Stimulated activated naive CD4-positive, alpha-beta T cell treated with Interleukin-2 at 50 U/mL for 16 hours (primary cell): ENCODE data around the gene LPGAT1.

ENCODE experiments used
- DNase-seq: peaks from one replicate; lab custom pipeline; 2025; lab: John Stamatoyannopoulos, UW

LPGAT1 gene

DNA sequence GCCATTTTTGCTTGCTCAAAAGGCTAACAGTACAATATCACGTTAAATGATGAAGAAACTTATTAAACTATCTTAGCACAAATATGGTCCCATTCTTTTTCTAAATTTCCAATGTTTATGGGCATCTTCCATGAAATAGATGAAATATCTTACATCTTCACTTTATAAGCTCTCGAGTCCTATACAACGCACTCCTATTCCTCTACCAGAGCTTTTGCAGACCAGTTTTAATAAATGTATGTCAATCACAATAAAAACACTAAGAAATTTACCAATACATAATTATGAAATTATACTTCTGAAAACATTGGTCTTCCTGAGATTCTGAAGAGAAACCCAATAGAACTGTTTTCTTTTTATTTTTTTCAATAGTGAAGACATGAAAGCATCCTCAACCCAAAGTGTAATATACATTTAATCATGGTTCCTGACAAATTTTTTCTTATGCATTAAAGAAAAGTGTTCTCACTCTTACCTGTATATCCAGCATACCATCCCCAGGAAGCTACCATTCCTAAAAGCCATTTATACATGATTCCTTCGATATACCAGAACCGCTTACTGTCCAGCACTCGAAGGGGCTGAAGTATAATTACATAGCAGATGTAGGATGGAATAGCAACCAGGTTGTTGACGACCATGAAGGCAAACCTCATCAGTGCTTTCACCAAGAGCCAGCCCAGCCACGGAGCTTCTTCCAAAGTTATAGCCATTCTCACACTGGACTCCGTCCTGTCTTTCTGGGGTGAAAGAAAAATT is 1.8 kb downstream of the LPGAT1 start:
- no peak for DNase-seq

DNA sequence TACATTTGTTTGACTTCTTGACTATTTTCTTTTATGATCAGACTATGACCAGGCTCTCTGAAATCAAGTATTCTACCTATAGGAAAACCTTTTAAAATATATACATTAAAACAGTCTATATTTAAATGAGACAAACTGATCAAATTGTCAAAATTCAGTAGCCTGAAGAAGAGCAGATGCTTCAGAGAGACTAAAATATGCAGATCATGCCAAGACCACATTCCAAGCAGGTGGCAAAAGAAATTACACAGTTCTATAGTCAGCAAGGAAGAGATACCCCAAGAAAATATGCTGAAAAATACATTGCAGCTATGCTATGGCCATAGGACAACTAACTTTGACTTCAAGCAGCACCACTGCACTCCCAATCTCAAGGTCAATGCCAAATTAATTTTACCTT is 3.5 kb downstream of the LPGAT1 start:
- no peak for DNase-seq

DNA sequence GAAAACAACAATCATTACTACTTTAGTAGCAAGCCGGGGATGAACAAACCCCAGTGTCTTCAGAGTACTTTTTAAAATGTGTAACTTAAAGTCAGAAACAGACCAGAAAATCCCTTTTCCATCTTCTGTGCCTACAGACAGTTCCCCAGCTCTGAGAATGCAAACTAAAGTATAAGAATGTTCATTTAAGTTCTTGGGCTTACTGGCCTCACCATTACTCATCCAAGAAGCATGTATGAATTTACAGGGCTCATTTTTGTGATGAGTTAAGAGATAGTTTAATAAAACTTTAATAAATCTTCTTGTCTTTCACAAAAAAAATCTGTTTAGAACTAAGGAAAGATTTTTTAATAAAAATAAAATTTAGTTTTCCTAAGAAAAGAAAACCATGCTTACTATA is 4.6 kb downstream of the LPGAT1 start:
- DNase-seq, result no peak

DNA sequence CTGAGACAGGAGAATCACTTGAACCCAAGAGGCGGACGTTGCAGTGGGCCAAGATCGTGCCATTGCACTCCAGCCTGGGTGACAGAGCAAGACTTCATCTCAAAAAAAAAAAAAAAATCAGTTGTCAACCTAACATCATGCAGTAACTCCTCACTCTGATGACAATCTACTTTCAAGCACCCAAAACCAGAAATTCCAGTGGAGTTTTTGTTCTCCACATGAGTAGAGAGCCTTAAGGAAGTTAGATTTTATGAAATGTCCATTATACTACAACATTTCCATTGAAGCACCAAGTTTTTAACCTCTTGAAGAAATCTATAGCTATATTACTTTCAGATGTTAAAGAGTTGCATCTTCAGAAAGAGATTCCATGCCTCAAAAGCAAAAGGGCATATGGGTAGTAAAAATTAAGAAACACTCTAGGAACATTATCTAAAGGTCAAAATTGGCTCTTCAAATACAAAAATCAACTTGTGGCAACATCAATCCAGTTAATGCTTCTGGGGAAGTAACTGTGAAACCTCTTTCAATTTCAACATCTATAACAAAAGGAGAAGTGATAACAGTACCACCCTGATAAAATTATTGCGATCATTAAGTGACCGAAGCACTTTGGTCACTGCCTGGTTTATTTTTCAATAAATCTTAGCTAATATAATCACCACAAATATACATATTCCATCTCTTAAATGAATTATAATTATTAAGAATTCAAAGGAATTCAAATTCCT is 7.7 kb downstream of the LPGAT1 start:
- DNase-seq, result no peak

DNA sequence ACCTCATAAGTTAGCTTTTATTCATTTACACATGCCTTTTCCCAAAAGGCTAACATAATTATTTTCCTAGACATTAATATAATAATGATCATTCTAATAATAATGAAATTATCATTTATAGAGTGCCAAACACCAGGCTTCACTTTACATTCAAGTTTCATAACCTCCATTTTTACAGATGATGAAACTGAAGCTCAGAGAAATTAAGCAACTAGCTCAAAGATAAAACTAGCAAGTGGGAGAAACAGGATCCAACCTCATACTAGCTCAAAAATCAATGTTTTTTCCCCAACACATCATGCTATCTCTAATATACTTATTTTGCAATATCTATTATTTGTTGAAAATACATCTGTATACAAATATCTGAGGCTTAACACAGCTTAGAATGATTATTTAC is 14.0 kb downstream of the LPGAT1 start:
- no peak for DNase-seq

DNA sequence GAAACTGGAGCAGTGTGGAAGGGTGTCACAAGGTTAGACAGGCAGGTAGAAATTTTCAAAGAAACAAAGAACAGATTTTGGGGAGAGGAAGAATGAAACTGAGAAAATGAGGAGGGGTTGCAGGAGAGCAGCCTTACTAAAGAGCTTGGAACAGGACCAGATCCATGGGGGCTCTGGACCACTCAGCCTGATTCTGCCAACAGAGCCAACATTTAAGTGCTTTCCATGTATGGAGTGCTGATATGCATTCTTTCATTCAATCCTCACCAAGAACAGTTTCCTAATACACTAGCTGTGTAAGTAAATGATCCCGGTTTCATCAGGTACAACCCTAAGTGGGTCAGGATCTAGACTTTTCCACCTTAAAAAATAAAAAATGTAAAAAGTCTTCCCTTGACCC is 16.2 kb downstream of the LPGAT1 start:
- DNase-seq, result no peak

DNA sequence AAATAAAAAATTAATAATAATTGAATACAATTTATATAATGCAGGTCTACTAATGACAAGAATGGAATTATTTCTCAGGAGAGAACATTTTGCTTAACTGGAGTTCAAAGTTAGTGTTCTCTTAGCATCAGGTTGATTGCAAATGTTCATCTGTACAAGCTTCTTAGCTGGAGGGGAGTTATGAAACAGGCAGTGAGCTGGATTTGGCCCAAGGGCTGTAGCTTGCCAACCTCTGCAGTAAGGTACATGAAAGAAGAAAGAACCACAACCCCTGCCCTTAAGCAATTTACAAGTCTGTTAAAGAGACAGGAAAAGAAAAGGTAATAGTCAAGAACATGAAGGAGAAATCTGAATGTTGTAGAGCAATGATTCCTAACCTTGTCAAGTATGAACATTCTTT is 17.0 kb downstream of the LPGAT1 start:
- DNase-seq, result no peak

DNA sequence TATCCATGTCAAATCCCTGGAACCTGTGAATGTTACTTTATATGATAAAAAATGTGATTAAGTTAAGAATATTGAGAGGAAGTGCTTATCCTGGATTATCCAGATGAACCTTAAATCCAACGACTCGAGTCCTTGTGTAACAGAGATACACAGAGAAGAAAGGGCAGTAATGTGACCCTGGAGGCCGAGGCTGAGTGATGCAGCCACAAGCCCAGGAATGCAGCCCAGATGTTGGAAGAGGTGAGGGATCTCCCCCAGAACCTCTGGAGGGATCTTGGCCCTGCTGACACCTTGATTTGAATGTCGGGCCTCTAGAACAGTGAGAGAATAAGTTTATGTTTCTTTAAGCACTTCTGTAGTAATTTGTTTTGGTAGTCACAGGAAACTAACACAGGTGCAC is 18.0 kb downstream of the LPGAT1 start:
- DNase-seq, result no peak

DNA sequence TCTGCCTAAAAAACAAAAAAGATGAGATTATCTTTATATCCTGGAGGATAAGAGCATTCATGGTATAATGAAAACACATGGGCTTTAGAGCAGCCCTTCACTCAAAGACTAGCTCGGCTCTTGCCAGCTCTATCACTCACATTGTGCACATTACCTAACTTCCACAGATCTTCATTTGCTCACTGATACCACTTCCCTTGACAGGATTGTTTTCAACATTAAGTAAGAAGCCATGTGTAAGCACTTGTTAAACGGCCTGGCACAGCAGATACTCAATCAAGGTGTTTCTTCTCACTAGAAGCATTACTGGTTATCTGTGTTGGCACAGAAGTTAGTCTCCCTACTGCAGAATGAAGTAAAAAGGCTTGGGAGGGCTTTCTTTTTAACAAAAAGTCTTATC is 18.7 kb downstream of the LPGAT1 start:
- DNase-seq, result no peak

DNA sequence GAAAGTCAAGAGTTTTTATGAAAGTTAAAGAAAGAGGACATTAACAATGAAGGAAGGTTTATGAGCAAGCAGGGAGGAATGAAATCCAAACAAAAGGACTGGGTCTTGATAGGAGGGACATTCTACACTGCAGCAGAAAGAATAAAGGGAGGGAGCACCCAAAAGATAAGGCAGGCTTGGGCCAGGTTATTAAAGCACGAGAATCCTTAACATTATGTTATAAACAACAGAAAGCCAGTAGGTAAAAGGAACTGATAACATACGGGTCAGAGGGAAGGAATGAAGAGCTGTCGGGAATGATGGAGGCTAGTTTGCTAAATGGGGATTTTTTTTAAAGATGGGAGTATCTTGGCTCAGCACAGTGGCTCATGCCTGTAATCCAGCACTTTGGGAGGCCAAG is 19.4 kb downstream of the LPGAT1 start:
- DNase-seq, result no peak

DNA sequence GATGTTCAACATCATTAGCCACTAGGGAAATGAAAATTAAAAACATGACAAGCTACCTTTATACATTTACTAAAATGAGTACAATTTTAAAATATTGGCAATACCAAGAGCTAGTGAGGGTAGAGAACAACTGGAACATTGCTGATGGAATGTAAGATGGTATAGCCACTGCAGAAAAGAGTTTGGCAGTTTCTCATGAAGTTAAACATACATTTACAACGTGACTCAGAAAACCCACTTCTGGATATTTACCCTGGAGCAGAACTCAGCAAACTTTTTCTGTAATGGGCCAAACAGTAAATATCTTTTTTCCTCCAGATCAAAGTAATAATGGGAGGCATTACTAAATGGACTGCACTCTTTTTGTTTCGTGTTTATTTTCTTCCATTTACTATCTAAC is 22.1 kb downstream of the LPGAT1 start:
- no peak for DNase-seq

DNA sequence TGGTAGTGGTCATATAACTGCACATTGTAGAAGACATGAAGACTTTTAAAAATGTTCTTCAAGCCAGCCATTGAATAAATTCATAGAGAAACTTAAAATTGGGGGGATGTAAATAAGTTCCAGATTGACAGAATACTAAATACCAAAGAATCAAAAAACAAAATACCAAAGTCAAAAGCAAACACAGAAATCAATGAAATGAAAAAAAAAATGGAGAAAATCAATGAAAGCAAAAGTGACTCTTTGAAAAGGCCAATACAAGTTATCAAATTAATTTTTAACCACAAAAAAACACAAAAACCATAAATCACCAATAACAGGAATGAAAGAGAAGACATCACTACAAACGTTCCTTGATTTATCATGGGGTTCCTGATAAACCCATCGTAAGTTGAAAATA is 25.6 kb downstream of the LPGAT1 start:
- no peak for DNase-seq

DNA sequence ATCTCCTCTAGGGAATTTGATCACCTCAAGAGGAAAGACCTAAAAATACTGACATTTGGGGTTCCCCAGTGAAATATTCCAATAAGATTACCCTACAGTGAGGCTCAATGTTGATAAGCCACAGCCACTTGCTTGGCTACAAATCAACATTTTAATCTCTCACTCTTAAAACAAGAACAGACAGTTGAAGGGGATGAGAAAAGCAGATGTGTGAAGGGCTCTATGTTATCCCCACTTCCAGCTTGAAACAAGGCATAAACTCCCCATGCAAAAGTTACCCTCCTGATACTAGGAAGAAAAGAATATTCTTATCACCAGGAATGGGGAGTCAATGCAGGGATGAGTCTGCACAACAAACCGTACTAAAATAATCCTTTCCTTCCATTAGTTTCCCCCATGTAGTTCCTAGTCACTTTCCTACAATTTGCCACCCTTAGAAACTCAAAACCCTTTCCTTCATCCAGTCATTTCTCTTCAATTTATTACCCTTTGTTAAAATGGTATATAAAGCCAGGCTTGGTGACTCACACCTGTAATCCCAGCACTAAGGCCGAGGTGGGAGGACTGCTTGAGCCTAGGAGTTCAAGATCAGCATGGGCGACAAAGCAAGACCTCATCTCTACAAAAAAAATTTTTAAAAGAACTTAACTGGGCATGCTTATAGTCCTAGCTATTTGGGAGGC is 29.5 kb downstream of the LPGAT1 start:
- DNase-seq, result no peak

DNA sequence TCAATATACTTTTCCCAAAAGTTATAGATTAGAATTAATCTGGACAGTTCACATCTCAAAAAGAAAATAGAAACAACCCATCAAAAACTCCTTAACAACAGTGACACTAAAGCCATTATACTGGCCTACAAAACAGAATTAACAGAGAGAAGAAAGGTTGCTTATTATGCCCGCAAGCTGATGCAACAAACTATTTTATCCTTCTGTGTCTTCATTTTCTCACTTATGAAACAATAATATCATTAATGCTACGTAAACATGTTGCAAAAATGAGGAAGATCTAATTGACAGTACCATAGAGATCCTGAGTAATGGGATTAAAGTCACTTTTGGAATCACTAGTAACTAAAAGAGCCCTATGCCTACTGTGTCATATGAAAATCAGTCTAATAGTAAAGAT is 32.6 kb downstream of the LPGAT1 start:
- no peak for DNase-seq

DNA sequence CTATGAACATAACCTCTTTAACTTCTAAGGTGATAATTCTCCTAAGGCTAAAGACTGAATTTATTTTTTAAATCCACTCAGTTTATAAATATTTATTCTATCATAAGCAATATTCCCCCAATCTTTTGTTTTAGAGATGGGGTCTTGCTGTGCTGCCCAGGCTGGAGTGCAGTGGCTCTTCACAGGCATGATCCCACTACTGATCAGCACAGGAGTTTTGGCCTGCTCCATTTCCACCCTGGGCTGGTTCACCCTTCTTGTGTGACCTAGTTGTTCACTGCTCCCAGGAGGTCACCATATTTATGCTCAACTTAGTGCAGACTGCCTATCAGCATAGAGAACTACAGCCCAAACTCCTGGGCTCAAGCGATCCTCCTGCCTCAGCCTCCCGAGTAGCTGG is 38.6 kb downstream of the LPGAT1 start:
- DNase-seq, result no peak

DNA sequence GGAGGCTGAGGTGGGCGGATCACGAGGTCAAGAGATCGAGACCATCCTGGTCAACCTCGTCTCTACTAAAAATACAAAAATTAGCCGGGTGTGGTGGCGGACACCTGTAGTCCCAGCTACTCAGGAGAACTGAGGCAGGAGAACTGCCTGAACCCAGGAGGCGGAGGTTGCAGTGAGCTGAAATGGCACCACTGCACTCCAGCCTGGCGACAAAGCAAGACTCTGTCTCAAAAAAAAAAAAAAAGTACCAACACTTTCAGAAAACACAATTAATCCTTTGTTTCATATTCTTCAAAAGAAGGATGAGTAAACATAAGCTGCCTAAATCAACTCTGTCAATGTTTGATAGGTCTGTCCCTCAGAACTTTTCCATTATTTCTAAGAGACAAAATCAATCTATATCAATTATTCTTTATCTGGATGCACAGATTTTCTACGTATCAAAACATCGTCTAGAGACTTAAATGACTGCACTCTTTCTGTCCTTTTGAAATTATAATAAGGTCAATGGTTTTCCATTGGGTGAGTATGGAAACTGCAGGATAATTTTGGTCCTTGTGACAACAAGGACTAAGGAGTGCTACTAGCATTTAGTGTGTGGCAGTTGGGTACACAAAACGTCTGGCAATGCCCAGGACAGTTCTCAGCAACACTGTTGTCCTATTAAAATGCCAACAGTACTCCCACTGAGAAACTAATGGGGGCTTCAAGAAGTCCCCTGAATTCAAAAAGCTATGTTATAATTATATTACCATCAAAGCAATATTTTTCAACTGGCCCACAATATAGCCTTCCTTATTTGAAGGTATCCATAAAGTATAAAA is 40.7 kb downstream of the LPGAT1 start:
- no peak for DNase-seq

DNA sequence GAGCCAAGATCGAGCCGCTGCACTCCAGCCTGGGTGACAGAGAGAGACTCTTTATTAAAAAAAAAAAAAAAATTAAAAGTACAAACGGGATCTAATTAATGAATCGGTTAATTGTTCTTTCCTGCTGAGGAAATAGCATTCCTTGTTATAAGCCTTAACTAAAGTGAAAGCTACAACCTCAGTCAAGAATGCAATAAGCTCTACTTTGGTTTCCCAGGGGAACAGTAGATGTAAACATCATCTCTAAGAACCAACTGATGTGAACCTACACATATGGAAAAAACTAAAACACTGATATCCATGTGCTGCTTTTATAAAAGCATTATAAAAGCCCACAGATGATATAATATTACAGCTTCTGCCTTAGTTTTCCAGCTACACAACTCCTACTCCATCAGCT is 41.9 kb downstream of the LPGAT1 start:
- DNase-seq, result no peak

DNA sequence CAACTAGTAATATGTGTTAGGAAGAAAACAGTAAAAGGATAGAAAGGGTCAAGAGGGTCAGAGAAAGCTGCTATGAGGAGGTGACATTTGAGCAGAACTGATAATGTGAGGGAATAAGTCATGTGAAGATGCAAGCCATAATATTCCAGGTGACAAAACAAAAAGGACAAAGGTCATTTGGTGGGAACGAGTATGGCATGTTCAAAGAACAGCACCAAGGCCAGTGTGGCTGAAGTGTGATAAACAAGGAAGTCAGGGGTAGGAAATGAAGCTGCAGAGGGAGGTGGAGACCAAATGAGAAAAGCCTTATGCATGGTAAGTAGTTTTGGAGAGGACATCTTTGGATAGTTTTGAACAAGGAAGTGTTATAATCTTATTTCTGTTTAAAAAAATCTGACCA is 46.7 kb downstream of the LPGAT1 start:
- no peak for DNase-seq

DNA sequence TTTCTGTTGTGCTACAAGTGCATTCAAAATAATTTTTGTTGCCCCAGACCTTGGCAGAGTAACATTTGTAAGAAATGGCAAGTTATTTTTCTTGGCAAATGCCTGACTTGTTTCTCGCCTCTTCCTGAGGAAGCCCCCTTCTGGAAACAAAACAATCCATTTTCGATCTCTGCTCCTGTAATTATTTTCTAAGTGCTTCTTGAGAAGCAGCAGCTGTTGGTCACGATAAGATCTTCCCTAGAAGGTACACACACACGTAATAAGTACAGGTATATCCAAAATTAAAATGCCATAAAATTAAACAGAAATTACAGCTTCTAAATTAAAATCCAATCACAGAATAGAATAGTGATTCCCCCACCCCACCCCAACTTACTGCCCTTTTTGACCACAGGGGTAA is 47.3 kb downstream of the LPGAT1 start:
- DNase-seq, result no peak

DNA sequence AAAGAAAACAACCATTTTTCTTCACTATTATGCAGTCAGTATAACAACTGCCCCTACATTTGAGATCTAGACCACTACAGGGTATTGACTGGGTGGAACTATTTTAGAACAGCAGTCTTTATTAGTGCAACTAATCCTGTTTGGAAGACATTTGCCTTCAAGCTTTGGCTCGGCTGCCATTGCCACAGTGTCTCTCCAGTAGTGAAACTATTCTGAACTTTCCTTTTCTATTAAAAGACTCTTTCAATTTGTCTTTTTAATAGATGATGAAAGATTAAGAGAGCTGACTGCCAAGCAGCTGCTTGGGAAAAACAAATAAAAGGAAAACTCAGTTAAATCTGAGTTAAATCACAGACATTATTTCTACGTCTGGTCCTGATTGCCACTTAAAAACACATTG is 49.3 kb downstream of the LPGAT1 start:
- no peak for DNase-seq

DNA sequence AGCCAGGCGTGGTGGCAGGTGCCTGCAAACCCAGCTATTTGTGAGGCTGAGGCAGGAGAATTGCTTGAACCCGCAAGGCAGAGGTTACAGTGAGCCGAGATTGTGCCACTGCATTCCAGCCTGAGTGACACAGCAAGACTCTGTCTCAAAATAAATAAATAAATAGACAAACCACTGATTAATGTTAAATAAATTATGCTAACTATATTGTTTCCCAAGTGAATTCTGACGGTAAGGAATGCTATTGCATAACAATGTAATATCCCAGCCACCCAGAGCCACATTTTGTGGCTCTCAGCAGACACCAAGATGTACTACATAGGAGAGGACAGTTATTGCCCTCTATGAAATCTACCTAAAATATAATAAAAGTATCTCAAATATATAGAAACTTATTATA is 55.4 kb downstream of the LPGAT1 start:
- DNase-seq, result no peak

DNA sequence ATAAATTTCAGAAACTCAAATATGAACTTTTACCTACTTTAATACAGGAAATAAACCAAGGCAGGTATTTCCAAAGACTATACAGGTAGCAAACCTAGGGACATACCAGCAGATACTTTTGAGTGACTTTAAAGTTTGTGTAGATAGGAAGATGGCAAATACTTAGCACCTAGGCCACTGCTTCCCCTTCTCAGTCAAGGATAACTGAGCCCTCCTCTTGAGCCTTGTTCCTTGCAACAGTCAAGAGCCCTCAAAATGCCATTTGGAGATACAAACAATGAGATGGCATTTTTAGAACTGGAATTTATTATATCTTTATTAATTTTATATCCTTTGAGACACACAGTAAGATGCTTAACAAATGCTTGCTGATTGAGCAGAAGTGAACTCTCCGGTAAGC is 65.9 kb downstream of the LPGAT1 start:
- no peak for DNase-seq
